Endodermal cell (in vitro differentiated cells): ENCODE data around the gene PYY. TPM values are rescaled to one million over a fixed set of nuclear protein-coding genes. Genes with fewer than 3 reads are reported as not detected.

Source experiments
- DNase-seq: peaks from one replicate; pipeline ENCODE4 v3.0.0-alpha.2; 2017
- H3K27ac ChIP-seq: 2 replicates; pipeline ENCODE4 v1.5.1; 2013; ENCODE audit warnings: mild to moderate bottlenecking, low read depth, low read length, moderate library complexity
- H3K27me3 ChIP-seq: 2 replicates; pipeline ENCODE4 v1.6.1; 2013; ENCODE audit warnings: mild to moderate bottlenecking, low read length, moderate library complexity; ENCODE audit not compliant: insufficient read depth, control insufficient read depth, poor library complexity, severe bottlenecking
- H3K36me3 ChIP-seq: 2 replicates; pipeline ENCODE4 v1.7.0; 2013; ENCODE audit warnings: mild to moderate bottlenecking, low read length, moderate library complexity; ENCODE audit not compliant: control insufficient read depth, insufficient read depth
- H3K4me1 ChIP-seq: one replicate; pipeline ENCODE4 v1.7.0; 2013; ENCODE audit warnings: low read length; ENCODE audit not compliant: control insufficient read depth, insufficient read depth
- H3K4me3 ChIP-seq: 2 replicates; pipeline ENCODE4 v1.5.1; 2013; ENCODE audit warnings: mild to moderate bottlenecking, low read length, moderate library complexity
- H3K9ac ChIP-seq: 2 replicates; pipeline ENCODE4 v1.6.1; 2013; ENCODE audit warnings: mild to moderate bottlenecking, low read length, moderate library complexity; ENCODE audit not compliant: poor library complexity, severe bottlenecking; ENCODE audit errors: extremely low read depth
- H3K9me3 ChIP-seq: 2 replicates; pipeline ENCODE4 v1.6.1; 2013; ENCODE audit warnings: mild to moderate bottlenecking, low read length, moderate library complexity; ENCODE audit not compliant: control insufficient read depth
- H3K27ac Mint-ChIP-seq: 2 replicates; pipeline ENCODE4 v1.8.0; 2020; ENCODE audit warnings: mixed read lengths
- H3K27me3 Mint-ChIP-seq: 2 replicates; pipeline ENCODE4 v1.8.0; 2021; ENCODE audit warnings: mild to moderate bottlenecking, mixed read lengths; ENCODE audit not compliant: insufficient read depth
- H3K36me3 Mint-ChIP-seq: 2 replicates; pipeline ENCODE4 v1.8.0; 2020; ENCODE audit warnings: low read depth, mixed read lengths
- H3K4me1 Mint-ChIP-seq: 2 replicates; pipeline ENCODE4 v1.8.0; 2020; ENCODE audit warnings: mixed read lengths
- H3K4me3 Mint-ChIP-seq: 2 replicates; pipeline ENCODE4 v1.8.0; 2020; ENCODE audit warnings: mild to moderate bottlenecking, moderate library complexity, mixed read lengths
- H3K9me3 Mint-ChIP-seq: 2 replicates; pipeline ENCODE4 v1.8.0; 2020; ENCODE audit warnings: mild to moderate bottlenecking, mixed read lengths
- WGBS, 2 experiments: methylation state at CpG; one replicate each; pipeline versions ENCODE4 v1.1.5 to v1.1.7; 2013; ENCODE audit warnings: missing lambda C conversion rate in 2 of 2, mixed read lengths in 1 of 2; ENCODE audit not compliant: insufficient coverage in 1 of 2, insufficient read length in 1 of 2; 5-methylcytosine and 5-hydroxymethylcytosine counted together
- total RNA-seq, 2 donors: library from RNA; stranded (reverse); fragmentation: NEBNext Ultra II Directional in 1 of 2; extraction: Animal tissue kit (Norgen Biotek cat#: 25700) in 1 of 2; gene quantifications; 2 replicates in 1 of 2; 3 replicates in 1 of 2; pipeline ENCODE4 v1.2.1, GENCODE V29; 2021
- TF ChIP-seq, protein P1 (sequence below): fragments of 200-600 bp; sonication (generic); conservative IDR thresholded peaks from 2 replicates; pipeline ENCODE4 v1.5.0; 2021; ENCODE audit warnings: antibody characterized with exemption, mild to moderate bottlenecking

PYY gene
- total RNA-seq, 2 donors from 2014 or later: 1.3 to 1.4 TPM

DNA sequence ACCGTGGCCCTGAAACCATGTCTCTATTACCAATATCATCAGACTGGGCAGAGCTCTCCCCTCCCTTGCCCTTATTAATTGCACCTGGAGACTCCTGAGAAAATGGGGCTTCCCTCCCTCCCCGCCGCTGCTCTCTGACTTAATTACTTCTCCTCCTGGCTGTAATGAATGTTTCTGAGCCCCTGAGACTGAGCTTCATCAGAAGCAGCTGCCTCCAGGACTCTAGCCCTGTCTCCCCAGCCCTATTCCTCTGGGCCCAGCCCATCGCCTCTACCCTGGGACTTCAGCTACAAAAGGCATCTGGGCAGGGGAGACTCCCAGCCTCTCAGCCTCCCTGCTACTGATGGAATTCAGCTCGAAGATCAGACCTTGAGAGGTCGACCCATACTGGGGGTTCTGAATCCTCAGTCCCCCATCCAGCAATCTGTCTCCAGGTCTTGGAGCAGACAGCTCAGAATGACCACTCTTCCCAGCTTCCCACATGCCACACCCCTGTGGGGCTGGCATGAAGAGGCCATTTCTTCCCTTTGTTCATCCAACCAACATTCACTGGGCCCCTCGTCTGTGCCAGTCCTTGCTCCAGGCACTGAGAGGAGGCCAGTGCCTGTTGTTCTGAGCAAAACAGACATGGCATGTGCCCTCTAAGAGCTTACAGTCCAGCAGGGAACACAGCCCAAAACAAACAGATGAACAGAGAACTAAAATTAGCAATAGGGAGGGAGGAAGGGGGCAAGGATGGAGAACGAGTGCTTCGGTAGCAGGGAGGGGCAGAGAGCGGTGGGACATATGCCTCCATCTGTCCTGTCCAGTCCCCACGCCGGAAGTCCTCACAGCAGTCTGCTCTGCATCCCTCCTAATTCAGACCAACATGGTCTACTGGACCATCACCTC, 33.6 kb upstream of the PYY start:
- H3K36me3 Mint-ChIP-seq: no peaks in the 10 kb centered on the region
- H3K27me3 Mint-ChIP-seq: peaks cover 28% of the 10 kb centered on the region
- no peaks in the 10 kb centered on the region for H3K4me1 Mint-ChIP-seq
- H3K4me3 ChIP-seq: no peak overlapping the region
- H3K27ac Mint-ChIP-seq: no peak overlapping the region
- no peaks in the 10 kb centered on the region for H3K9me3 Mint-ChIP-seq
- no peak overlapping the region for H3K4me3 Mint-ChIP-seq
- no peaks in the 10 kb centered on the region for H3K4me1 ChIP-seq
- H3K36me3 ChIP-seq: no peaks in the 10 kb centered on the region
- 79 to 88% methylated on average over 3 to 12 of the region's 12 CpGs for WGBS, 2 experiments
- H3K9me3 ChIP-seq: no peaks in the 10 kb centered on the region
- no peak overlapping the region for H3K9ac ChIP-seq
- H3K27me3 ChIP-seq: peaks cover 11% of the 10 kb centered on the region
- TF ChIP-seq, protein P1, sequence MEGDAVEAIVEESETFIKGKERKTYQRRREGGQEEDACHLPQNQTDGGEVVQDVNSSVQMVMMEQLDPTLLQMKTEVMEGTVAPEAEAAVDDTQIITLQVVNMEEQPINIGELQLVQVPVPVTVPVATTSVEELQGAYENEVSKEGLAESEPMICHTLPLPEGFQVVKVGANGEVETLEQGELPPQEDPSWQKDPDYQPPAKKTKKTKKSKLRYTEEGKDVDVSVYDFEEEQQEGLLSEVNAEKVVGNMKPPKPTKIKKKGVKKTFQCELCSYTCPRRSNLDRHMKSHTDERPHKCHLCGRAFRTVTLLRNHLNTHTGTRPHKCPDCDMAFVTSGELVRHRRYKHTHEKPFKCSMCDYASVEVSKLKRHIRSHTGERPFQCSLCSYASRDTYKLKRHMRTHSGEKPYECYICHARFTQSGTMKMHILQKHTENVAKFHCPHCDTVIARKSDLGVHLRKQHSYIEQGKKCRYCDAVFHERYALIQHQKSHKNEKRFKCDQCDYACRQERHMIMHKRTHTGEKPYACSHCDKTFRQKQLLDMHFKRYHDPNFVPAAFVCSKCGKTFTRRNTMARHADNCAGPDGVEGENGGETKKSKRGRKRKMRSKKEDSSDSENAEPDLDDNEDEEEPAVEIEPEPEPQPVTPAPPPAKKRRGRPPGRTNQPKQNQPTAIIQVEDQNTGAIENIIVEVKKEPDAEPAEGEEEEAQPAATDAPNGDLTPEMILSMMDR: no peak
- no peak overlapping the region for H3K27ac ChIP-seq
- peak; percentile 43 for DNase-seq

DNA sequence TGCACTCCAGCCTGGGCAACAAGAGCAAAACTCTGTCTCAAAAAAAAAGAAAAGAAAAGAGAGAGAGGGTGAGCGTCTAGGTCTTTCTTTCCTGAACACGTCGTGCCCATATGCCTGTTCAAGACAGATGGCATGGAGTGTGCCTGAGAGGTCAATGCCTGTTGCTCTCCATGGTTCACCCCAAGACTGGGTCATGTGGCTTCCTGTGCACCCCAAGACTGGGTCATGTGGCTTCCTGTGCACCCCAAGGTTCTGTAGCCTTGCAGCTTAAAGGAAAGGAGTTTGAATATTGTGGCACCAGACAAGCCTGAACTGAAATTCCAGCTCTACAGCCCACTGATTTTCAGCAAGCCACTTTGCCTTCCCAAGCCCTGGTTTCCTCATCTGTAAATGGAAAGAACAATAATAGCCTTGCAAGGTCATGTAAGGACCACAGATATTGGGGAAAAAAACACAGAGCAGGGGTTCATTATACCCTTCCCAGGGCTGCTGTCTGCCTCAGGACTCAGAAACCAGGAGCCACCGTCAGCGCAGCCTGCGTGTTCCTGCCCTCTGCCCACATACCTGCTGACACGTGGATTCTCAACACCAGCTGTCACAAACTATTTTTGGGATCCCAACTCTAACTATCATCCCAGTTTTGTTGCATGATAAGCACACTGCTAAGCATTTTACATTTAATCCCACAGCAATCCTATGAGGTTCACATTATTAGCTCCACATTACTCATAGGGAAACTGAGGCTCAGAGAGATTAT, 32.7 kb upstream of the PYY start:
- no peak overlapping the region for H3K4me3 Mint-ChIP-seq
- Histone ChIP-seq H3K27ac (no peak overlapping the region), H3K36me3 (no peaks in the 10 kb centered on the region), H3K4me3 (no peak overlapping the region), H3K9me3 (no peaks in the 10 kb centered on the region), H3K27me3 (peaks cover 17% of the 10 kb centered on the region), H3K9ac (no peak overlapping the region), H3K4me1 (no peaks in the 10 kb centered on the region)
- no peaks in the 10 kb centered on the region for H3K4me1 Mint-ChIP-seq
- TF ChIP-seq, protein P1: no peak
- no peak overlapping the region for H3K27ac Mint-ChIP-seq
- no peak for DNase-seq
- H3K27me3 Mint-ChIP-seq: peaks cover 38% of the 10 kb centered on the region
- no peaks in the 10 kb centered on the region for H3K36me3 Mint-ChIP-seq
- 88 to 98% methylated on average over 4 to 7 of the region's 7 CpGs for WGBS, 2 experiments
- no peaks in the 10 kb centered on the region for H3K9me3 Mint-ChIP-seq

DNA sequence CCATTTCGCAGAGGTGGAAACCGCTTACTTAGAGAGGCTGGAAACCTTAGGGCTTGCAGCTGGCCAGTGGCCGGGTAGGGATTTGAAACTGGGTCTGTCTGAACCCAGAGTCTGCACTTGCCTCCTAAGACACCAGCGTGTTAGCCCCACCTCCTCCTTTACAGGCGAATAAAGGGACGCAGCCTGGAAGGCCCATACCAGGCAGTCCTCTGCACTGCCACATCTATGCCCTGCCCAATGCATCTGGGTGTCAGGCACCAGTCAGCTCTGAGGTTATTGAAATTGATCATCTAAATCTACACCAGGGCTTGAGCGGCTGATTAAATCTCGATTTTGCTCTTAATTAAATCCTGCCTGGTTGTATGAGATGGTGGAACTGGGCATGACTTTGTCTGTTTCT, 30.8 kb upstream of the PYY start:
- Histone ChIP-seq H3K27ac (no peak overlapping the region), H3K36me3 (no peaks in the 10 kb centered on the region), H3K4me1 (no peaks in the 10 kb centered on the region), H3K4me3 (peak overlapping the region; percentile 75), H3K9me3 (no peaks in the 10 kb centered on the region), H3K9ac (no peak overlapping the region), H3K27me3 (peaks cover 21% of the 10 kb centered on the region)
- Mint-ChIP-seq H3K27ac (no peak overlapping the region), H3K4me1 (no peaks in the 10 kb centered on the region), H3K36me3 (no peaks in the 10 kb centered on the region), H3K27me3 (peaks cover 50% of the 10 kb centered on the region), H3K9me3 (no peaks in the 10 kb centered on the region), H3K4me3 (peak overlapping the region; percentile 57)
- peak; percentile 82 for DNase-seq
- TF ChIP-seq, protein P1: no peak
- 35 to 47% methylated on average over 6 to 8 of the region's 8 CpGs for WGBS, 2 experiments
